Thyroid gland (tissue), 4 donors: Measurements from ENCODE around the gene ELOVL1. TPM values are rescaled to one million over a fixed set of nuclear protein-coding genes. Genes with fewer than 3 reads are reported as not detected.
"Not testable (repeated sequence)": the region's sequence is repeated elsewhere in the genome, so short reads cannot be mapped to it uniquely, and the experiment has no call there.

Experiments
- DNase-seq, 2 donors: peaks; one replicate each; pipeline ENCODE4 v3.0.0-alpha.2; 2019
- H3K27ac ChIP-seq, 3 donors: fragments of 200-600 bp; sonication (generic); 1 replicate in 2 of 3; 2 replicates in 1 of 3; pipeline ENCODE4 v1.5.1; 2016 to 2019; ENCODE audit warnings: mild to moderate bottlenecking in 1 of 3, moderate library complexity in 1 of 3
- H3K27me3 ChIP-seq: fragments of 200-600 bp; sonication (generic); one replicate; pipeline ENCODE4 v1.5.1; 2019
- H3K36me3 ChIP-seq, 2 donors: fragments of 200-600 bp; sonication (generic); one replicate each; pipeline ENCODE4 v1.5.1; 2016 to 2019
- H3K4me1 ChIP-seq, 2 donors: fragments of 200-600 bp; sonication (generic); one replicate each; pipeline ENCODE4 v1.5.1; 2017 to 2019
- H3K4me3 ChIP-seq, 3 donors: fragments of 200-600 bp; sonication (generic); replicated peaks in 1 of 3; 1 replicate in 2 of 3; 2 replicates in 1 of 3; pipeline ENCODE4 v1.5.1; 2016; ENCODE audit warnings: mild to moderate bottlenecking in 1 of 3
- H3K9me3 ChIP-seq: fragments of 200-600 bp; sonication (generic); one replicate; pipeline ENCODE4 v1.5.1; 2017
- POLR2A ChIP-seq, 2 donors: fragments of 450-650 bp; IDR thresholded peaks; one replicate each; pipeline ENCODE4 v1.6.1; 2017; ENCODE audit warnings: antibody characterized with exemption in 2 of 2, mild to moderate bottlenecking in 2 of 2, moderate library complexity in 1 of 2
- WGBS, 2 donors: methylation state at CpG; one replicate each; pipeline ENCODE4 v1.1.5; 2017; 5-methylcytosine and 5-hydroxymethylcytosine counted together
- intact Hi-C: fragments of 100-400 bp; cut with DNase I; formaldehyde crosslinking; loops from one replicate; pipeline ENCODE4 v1.15.1; 2023
- total RNA-seq, 4 donors: library from RNA; depleted of rRNA; stranded (reverse); fragments of >200 nt; gene quantifications; one replicate each; pipeline ENCODE4 v1.2.3, GENCODE V29; 2016
- TF ChIP-seq, protein P1 (sequence below), 6 experiments: fragments of 200-600 bp in 3 of 6; fragments of 450-650 bp in 3 of 6; sonication (generic) in 3 of 6; IDR thresholded peaks; one replicate each; pipeline ENCODE4 v1.5.1; 2016 to 2019; ENCODE audit warnings: antibody characterized with exemption in 6 of 6, mild to moderate bottlenecking in 2 of 6, inconsistent platforms in 1 of 6, moderate library complexity in 1 of 6

Gene ELOVL1
- total RNA-seq, 4 donors from 2014 or later: 70.5 to 117 (median 85.8) TPM

DNA sequence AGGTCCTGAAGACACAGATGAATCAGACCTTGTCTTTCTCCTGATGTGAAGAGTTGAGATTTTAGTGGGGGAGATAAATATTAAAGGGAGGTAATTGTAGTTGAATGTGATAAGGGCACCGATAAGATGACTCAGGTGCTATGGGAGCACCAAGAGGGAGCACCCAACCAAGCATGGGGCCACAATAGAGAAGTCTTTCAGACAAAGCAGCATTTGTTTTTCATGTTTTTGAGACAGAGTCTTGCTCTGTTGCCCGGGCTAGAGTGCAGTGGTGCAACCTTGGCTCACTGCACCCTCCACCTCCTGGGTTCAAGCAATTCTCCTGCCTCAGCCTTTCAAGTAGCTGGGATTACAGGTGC, 38.0 kb upstream of the ELOVL1 start:
- Histone ChIP-seq H3K4me1 (peaks cover 13 to 18% of the 10 kb centered on the region in 2 donors), H3K27me3 (no peaks in the 10 kb centered on the region), H3K9me3 (no peaks in the 10 kb centered on the region), H3K4me3 (no peak overlapping the region), H3K36me3 (peaks cover 33 to 55% of the 10 kb centered on the region in 2 donors), H3K27ac (no peak overlapping the region)
- no peak for DNase-seq
- TF ChIP-seq, protein P1, sequence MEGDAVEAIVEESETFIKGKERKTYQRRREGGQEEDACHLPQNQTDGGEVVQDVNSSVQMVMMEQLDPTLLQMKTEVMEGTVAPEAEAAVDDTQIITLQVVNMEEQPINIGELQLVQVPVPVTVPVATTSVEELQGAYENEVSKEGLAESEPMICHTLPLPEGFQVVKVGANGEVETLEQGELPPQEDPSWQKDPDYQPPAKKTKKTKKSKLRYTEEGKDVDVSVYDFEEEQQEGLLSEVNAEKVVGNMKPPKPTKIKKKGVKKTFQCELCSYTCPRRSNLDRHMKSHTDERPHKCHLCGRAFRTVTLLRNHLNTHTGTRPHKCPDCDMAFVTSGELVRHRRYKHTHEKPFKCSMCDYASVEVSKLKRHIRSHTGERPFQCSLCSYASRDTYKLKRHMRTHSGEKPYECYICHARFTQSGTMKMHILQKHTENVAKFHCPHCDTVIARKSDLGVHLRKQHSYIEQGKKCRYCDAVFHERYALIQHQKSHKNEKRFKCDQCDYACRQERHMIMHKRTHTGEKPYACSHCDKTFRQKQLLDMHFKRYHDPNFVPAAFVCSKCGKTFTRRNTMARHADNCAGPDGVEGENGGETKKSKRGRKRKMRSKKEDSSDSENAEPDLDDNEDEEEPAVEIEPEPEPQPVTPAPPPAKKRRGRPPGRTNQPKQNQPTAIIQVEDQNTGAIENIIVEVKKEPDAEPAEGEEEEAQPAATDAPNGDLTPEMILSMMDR (IDR thresholded peaks at IDR 0.05): no peak
- TF ChIP-seq POLR2A (IDR thresholded peaks at IDR 0.05): no peak
- 92 to 95% methylated on average over 2 of the region's 2 CpGs for WGBS, 2 donors
- intact Hi-C loops: no loop called here

DNA sequence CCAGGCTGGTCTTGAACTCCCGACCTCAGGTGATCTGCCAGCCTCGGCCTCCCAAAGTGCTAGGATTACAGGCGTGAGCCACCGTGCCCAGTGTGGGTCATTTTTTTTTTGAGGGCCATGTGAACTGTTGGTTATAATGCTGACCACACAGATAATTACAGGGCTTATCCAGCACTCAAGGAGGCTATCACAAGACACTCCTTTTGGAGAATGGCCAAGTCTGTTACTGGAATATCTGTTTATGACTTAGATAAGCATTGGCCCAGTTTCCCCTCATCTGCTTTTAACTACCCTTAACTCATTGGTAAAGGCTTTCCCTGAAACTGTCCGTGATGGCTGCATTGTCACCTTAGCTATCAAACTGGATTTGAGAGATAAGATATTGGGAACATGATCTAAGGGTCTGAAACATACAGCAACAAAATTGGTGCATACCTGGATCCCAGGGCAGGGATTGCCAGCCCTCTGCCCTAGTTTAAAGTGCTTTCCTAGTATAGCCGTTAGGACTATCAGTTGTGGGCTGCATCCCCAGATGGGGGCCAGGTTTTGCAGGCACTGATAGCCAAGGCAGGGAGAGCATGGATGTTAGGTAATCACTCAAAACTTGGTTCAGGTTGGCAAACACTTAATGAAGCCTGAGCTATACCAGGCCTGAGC, 37.5 kb upstream of the ELOVL1 start:
- no peak for DNase-seq
- no peaks in the 10 kb centered on the region for H3K9me3 ChIP-seq
- WGBS, 2 donors: 89 to 91% methylated on average over 6 of the region's 6 CpGs
- H3K4me1 ChIP-seq: peaks cover 13 to 18% of the 10 kb centered on the region in 2 donors
- no peak overlapping the region for H3K4me3 ChIP-seq
- H3K27me3 ChIP-seq: no peaks in the 10 kb centered on the region
- no peak overlapping the region for H3K27ac ChIP-seq
- intact Hi-C loops: no loop called here
- H3K36me3 ChIP-seq: peaks cover 33 to 55% of the 10 kb centered on the region in 2 donors
- TF ChIP-seq, protein P1 (IDR thresholded peaks at IDR 0.05): no peak
- no peak for TF ChIP-seq POLR2A (IDR thresholded peaks at IDR 0.05)

DNA sequence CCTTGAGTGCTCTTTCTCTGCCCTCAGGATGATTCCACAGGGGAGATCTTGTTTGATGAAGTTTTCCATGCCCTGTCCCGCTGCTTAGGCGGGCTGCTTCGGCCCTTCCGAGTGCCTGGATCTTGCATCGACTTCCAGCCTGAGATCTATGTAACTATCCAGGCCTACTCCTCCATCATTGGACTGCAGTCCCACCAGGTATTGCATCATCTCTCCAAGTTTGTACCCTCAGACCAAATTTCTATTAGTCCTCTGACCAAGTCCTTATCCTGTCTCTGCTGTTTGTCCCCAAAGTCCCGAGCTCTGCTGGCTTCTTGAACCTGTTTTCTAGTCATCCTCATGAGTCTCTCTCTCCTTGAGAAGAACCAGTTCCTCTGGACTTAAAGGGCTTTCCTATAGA, 36.5 kb upstream of the ELOVL1 start:
- Histone ChIP-seq H3K4me3 (no peak overlapping the region), H3K4me1 (peaks cover 13 to 18% of the 10 kb centered on the region in 2 donors), H3K27me3 (no peaks in the 10 kb centered on the region), H3K9me3 (no peaks in the 10 kb centered on the region), H3K36me3 (peaks cover 33 to 55% of the 10 kb centered on the region in 2 donors), H3K27ac (no peak overlapping the region)
- TF ChIP-seq POLR2A (IDR thresholded peaks at IDR 0.05): no peak
- TF ChIP-seq, protein P1 (IDR thresholded peaks at IDR 0.05): no peak
- no peak for DNase-seq
- 98 to 99% methylated on average over 6 of the region's 6 CpGs for WGBS, 2 donors
- intact Hi-C loops: no loop called here

DNA sequence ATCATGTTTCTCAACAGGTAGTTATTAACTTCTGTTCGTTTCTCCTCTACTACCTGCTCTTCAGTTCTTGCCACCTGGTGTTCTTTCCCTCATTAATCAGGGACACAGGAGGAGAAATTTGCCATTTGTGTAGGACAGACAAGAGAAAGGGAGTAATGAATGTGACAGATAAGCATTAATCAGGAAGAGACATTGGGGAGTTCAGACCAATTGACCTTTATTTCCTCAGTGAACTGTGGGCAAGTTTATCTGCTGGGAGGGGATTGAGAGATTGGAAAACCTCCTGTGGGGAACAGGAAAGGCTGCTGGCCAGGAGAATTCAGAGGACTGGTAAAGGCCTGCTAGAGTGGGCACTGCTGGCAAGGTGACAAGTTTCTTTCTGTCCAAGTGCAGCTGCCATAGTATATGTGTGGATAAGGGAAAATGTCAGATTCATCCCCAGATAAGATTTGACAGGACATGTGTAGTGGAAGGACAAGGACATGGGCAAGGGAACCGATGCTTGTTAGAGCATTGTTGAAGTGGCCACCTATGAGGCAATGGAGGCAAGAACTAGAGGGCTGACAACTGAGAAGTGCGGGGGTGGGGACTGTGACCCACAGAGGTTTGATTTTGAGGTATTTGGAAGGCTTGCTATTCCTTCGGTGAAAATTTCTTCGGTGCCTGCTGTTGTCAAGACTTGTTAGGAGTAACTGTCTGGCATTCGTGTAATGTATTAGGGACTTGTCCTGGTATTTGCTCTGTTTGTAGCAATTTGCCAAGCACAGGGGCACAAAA, 34.5 kb upstream of the ELOVL1 start:
- Histone ChIP-seq H3K4me1 (peaks cover 13 to 18% of the 10 kb centered on the region in 2 donors), H3K4me3 (no peak overlapping the region), H3K9me3 (no peaks in the 10 kb centered on the region), H3K27me3 (no peaks in the 10 kb centered on the region), H3K36me3 (peaks cover 30 to 43% of the 10 kb centered on the region in 2 donors), H3K27ac (peak overlapping the region; percentile 24 to 63 (median 50))
- TF ChIP-seq, protein P1 (IDR thresholded peaks at IDR 0.05): no peak
- TF ChIP-seq POLR2A (IDR thresholded peaks at IDR 0.05): no peak
- DNase-seq: peak; percentile 74 to 79
- intact Hi-C loops: no loop called here
- 55 to 64% methylated on average over 6 of the region's 6 CpGs for WGBS, 2 donors

DNA sequence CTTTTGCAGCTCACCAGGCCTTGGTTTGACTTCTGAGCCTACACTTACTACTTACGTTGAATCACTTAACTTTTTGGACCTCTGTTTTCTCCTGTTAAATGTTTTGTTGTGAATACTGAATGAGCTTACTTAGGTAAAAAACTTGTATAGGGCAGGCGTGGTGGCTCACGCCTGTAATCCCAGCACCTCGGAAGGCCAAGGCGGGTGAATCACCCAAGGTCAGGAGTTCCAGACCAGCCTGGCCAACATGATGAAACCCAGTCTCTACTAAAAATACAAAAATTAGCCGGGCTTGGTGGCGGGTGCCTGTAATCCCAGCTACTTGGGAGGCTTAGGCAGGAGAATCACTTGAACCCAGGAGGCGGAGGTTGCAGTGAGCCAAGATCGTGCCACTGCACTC, 32.6 kb upstream of the ELOVL1 start:
- intact Hi-C loops, H3K9me3 ChIP-seq, H3K27ac ChIP-seq, H3K27me3 ChIP-seq, DNase-seq, H3K4me3 ChIP-seq: not testable (repeated sequence)
- Histone ChIP-seq H3K4me1 (peaks cover 27 to 33% of the 10 kb centered on the region in 2 donors), H3K36me3 (peaks cover 24% of the 10 kb centered on the region in 2 donors)
- 93 to 99% methylated on average over 9 of the region's 9 CpGs for WGBS, 2 donors
